ENCODE measurements around the gene FFAR2.
"Not testable (repeated sequence)": the region's sequence is repeated elsewhere in the genome, so short reads cannot be mapped to it uniquely, and the experiment has no call there.

The FFAR2 gene

GRCh38 chr19:35423406-35423805 lies 24.7 kb upstream of the FFAR2 start:
- in situ Hi-C loops (cut with HindIII; ENCODE audit: low sequenced_read_pairs) = not testable (repeated sequence)

GRCh38 chr19:35425682-35426081 lies 22.4 kb upstream of the FFAR2 start:
- in situ Hi-C loops (cut with HindIII; ENCODE audit: low sequenced_read_pairs) = loop anchor here (25.0 kb wide), 1 partner anchor 138 kb away; the partner anchor contains the start of genes HAMP and MAG

GRCh38 chr19:35427187-35427586 lies 20.9 kb upstream of the FFAR2 start:
- in situ Hi-C loops (cut with HindIII; ENCODE audit: low sequenced_read_pairs) = loop anchor here (25.0 kb wide), 1 partner anchor 140 kb away; the partner anchor contains the start of genes HAMP and MAG

GRCh38 chr19:35429698-35430408 lies 18.2 kb upstream of the FFAR2 start:
- in situ Hi-C loops (cut with HindIII; ENCODE audit: low sequenced_read_pairs) = loop anchor here (5.0 to 25.0 kb wide), 3 partner anchors 57 to 143 kb away; partner anchors contain the start of genes HAMP and MAG

- in situ Hi-C loops (cut with HindIII; ENCODE audit: low sequenced_read_pairs) = loop anchor here (5.0 to 25.0 kb wide), 3 partner anchors 57 to 143 kb away; partner anchors contain the start of genes HAMP and MAG
These were observed 17.5 kb upstream of the FFAR2 start for GRCh38 chr19:35430409-35431144.

- in situ Hi-C loops (cut with HindIII; ENCODE audit: low sequenced_read_pairs) = loop anchor here (5.0 to 25.0 kb wide), 3 partner anchors 56 to 144 kb away; partner anchors contain the start of genes HAMP and MAG
These were observed 16.8 kb upstream of the FFAR2 start for GRCh38 chr19:35431145-35431807.

GRCh38 chr19:35432911-35433310 lies 15.1 kb upstream of the FFAR2 start:
- in situ Hi-C loops (cut with HindIII; ENCODE audit: low sequenced_read_pairs) = loop anchor here (5.0 to 25.0 kb wide), 3 partner anchors 54 to 146 kb away; partner anchors contain the start of genes HAMP and MAG

GRCh38 chr19:35433448-35433847 lies 14.6 kb upstream of the FFAR2 start:
- in situ Hi-C loops (cut with HindIII; ENCODE audit: low sequenced_read_pairs) = loop anchor here (5.0 to 25.0 kb wide), 3 partner anchors 54 to 146 kb away; partner anchors contain the start of genes HAMP and MAG

GRCh38 chr19:35435896-35436295 lies 12.2 kb upstream of the FFAR2 start:
- in situ Hi-C loops (cut with HindIII; ENCODE audit: low sequenced_read_pairs) = loop anchor here (25.0 kb wide), 1 partner anchor 149 kb away; the partner anchor contains the start of genes HAMP and MAG

- in situ Hi-C loops (cut with HindIII; ENCODE audit: low sequenced_read_pairs) = loop anchor here (25.0 kb wide), 1 partner anchor 149 kb away; the partner anchor contains the start of genes HAMP and MAG
These were observed 11.3 kb upstream of the FFAR2 start for GRCh38 chr19:35436477-35437405.

GRCh38 chr19:35437406-35437951 lies 10.6 kb upstream of the FFAR2 start:
- in situ Hi-C loops (cut with HindIII; ENCODE audit: low sequenced_read_pairs) = loop anchor here (25.0 kb wide), 1 partner anchor 150 kb away; the partner anchor contains the start of genes HAMP and MAG

GRCh38 chr19:35438096-35438495 lies 10.0 kb upstream of the FFAR2 start:
- in situ Hi-C loops (cut with HindIII; ENCODE audit: low sequenced_read_pairs) = loop anchor here (25.0 kb wide), 1 partner anchor 151 kb away; the partner anchor contains the start of genes HAMP and MAG

- in situ Hi-C loops (cut with HindIII; ENCODE audit: low sequenced_read_pairs) = loop anchor here (25.0 kb wide), 1 partner anchor 151 kb away; the partner anchor contains the start of genes HAMP and MAG
These were observed 9.5 kb upstream of the FFAR2 start for GRCh38 chr19:35438527-35438926.

GRCh38 chr19:35439921-35440320 lies 8.1 kb upstream of the FFAR2 start:
- in situ Hi-C loops (cut with HindIII; ENCODE audit: low sequenced_read_pairs) = loop anchor here (25.0 kb wide), 1 partner anchor 153 kb away; the partner anchor contains the start of genes HAMP and MAG

- in situ Hi-C loops (cut with HindIII; ENCODE audit: low sequenced_read_pairs) = loop anchor here (25.0 kb wide), 1 partner anchor 155 kb away; the partner anchor contains the start of genes HAMP and MAG
These were observed 6.0 kb upstream of the FFAR2 start for GRCh38 chr19:35442091-35442490.

- in situ Hi-C loops (cut with HindIII; ENCODE audit: low sequenced_read_pairs) = loop anchor here (25.0 kb wide), 1 partner anchor 157 kb away; the partner anchor contains the start of genes HAMP and MAG
These were observed 3.3 kb upstream of the FFAR2 start for GRCh38 chr19:35444735-35445134.

GRCh38 chr19:35445826-35446593 lies 2.0 kb upstream of the FFAR2 start:
- in situ Hi-C loops (cut with HindIII; ENCODE audit: low sequenced_read_pairs) = loop anchor here (25.0 kb wide), 1 partner anchor 159 kb away; the partner anchor contains the start of genes HAMP and MAG

All from DLD1 (cell line).